Measurements from ENCODE around the gene C20orf173. TPM values are rescaled to one million over a fixed set of nuclear protein-coding genes. Genes with fewer than 3 reads are reported as not detected.
A peak's percentile ranks its signal among the peaks of the same experiment; 100 is the strongest.

C20orf173 gene
- total and polyA plus RNA-seq, 2 of the 13 experiments (the other 11 are each of a cell fraction or from before 2014, with no cell fraction given), result not detected

GRCh38 chr20:35541783-35542662 lies 12.6 kb upstream of the C20orf173 start, which contains the start of gene ERGIC3 (continued):
- TF ChIP-seq, protein P1, sequence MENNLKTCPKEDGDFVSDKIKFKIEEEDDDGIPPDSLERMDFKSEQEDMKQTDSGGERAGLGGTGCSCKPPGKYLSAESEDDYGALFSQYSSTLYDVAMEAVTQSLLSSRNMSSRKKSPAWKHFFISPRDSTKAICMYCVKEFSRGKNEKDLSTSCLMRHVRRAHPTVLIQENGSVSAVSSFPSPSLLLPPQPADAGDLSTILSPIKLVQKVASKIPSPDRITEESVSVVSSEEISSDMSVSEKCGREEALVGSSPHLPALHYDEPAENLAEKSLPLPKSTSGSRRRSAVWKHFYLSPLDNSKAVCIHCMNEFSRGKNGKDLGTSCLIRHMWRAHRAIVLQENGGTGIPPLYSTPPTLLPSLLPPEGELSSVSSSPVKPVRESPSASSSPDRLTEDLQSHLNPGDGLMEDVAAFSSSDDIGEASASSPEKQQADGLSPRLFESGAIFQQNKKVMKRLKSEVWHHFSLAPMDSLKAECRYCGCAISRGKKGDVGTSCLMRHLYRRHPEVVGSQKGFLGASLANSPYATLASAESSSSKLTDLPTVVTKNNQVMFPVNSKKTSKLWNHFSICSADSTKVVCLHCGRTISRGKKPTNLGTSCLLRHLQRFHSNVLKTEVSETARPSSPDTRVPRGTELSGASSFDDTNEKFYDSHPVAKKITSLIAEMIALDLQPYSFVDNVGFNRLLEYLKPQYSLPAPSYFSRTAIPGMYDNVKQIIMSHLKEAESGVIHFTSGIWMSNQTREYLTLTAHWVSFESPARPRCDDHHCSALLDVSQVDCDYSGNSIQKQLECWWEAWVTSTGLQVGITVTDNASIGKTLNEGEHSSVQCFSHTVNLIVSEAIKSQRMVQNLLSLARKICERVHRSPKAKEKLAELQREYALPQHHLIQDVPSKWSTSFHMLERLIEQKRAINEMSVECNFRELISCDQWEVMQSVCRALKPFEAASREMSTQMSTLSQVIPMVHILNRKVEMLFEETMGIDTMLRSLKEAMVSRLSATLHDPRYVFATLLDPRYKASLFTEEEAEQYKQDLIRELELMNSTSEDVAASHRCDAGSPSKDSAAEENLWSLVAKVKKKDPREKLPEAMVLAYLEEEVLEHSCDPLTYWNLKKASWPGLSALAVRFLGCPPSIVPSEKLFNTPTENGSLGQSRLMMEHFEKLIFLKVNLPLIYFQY (CRISPR knock-in tag; IDR thresholded peaks at IDR 0.05; ENCODE audit: borderline replicate concordance), result peak; percentile 86; the same call in 1 of the 2 replicates
- TF ChIP-seq RELA (CRISPR knock-in tag; IDR thresholded peaks at IDR 0.05), result no peak
- no peak for TF ChIP-seq MAFG (CRISPR knock-in tag; IDR thresholded peaks at IDR 0.05)
- peak; percentile 89 for TF ChIP-seq GATAD1 (CRISPR knock-in tag; IDR thresholded peaks at IDR 0.05)
- TF ChIP-seq, protein P2, sequence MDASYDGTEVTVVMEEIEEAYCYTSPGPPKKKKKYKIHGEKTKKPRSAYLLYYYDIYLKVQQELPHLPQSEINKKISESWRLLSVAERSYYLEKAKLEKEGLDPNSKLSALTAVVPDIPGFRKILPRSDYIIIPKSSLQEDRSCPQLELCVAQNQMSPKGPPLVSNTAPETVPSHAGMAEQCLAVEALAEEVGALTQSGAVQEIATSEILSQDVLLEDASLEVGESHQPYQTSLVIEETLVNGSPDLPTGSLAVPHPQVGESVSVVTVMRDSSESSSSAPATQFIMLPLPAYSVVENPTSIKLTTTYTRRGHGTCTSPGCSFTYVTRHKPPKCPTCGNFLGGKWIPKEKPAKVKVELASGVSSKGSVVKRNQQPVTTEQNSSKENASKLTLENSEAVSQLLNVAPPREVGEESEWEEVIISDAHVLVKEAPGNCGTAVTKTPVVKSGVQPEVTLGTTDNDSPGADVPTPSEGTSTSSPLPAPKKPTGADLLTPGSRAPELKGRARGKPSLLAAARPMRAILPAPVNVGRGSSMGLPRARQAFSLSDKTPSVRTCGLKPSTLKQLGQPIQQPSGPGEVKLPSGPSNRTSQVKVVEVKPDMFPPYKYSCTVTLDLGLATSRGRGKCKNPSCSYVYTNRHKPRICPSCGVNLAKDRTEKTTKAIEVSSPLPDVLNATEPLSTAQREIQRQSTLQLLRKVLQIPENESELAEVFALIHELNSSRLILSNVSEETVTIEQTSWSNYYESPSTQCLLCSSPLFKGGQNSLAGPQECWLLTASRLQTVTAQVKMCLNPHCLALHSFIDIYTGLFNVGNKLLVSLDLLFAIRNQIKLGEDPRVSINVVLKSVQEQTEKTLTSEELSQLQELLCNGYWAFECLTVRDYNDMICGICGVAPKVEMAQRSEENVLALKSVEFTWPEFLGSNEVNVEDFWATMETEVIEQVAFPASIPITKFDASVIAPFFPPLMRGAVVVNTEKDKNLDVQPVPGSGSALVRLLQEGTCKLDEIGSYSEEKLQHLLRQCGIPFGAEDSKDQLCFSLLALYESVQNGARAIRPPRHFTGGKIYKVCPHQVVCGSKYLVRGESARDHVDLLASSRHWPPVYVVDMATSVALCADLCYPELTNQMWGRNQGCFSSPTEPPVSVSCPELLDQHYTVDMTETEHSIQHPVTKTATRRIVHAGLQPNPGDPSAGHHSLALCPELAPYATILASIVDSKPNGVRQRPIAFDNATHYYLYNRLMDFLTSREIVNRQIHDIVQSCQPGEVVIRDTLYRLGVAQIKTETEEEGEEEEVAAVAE (CRISPR knock-in tag; IDR thresholded peaks at IDR 0.05; ENCODE audit: borderline replicate concordance), result 0 out of 2 replicates have a peak, but pooled peaks have one; percentile 39
- TF ChIP-seq ZSCAN9 (CRISPR knock-in tag; IDR thresholded peaks at IDR 0.05; ENCODE audit: borderline replicate concordance), result peak; percentile 50; the same call in 1 of the 2 replicates
- no peak for TF ChIP-seq NFE2L1 (CRISPR knock-in tag; IDR thresholded peaks at IDR 0.05; ENCODE audit: borderline replicate concordance)
- TF ChIP-seq ZNF776 (CRISPR knock-in tag; IDR thresholded peaks at IDR 0.05), result peak; percentile 93
- TF ChIP-seq MXD3 (CRISPR knock-in tag; IDR thresholded peaks at IDR 0.05), result peak; percentile 94
- TF ChIP-seq NCOA5 (CRISPR knock-in tag; IDR thresholded peaks at IDR 0.05), result no peak
- no peak; the same call in 1 of the 2 replicates for TF ChIP-seq JUND (CRISPR knock-in tag; IDR thresholded peaks at IDR 0.05)
- peak; percentile 97 for TF ChIP-seq ZNF451 (CRISPR knock-in tag; IDR thresholded peaks at IDR 0.05)
- no peak for TF ChIP-seq ZNF180 (CRISPR knock-in tag; IDR thresholded peaks at IDR 0.05; ENCODE audit: borderline replicate concordance, low read depth)
- TF ChIP-seq, protein P3, sequence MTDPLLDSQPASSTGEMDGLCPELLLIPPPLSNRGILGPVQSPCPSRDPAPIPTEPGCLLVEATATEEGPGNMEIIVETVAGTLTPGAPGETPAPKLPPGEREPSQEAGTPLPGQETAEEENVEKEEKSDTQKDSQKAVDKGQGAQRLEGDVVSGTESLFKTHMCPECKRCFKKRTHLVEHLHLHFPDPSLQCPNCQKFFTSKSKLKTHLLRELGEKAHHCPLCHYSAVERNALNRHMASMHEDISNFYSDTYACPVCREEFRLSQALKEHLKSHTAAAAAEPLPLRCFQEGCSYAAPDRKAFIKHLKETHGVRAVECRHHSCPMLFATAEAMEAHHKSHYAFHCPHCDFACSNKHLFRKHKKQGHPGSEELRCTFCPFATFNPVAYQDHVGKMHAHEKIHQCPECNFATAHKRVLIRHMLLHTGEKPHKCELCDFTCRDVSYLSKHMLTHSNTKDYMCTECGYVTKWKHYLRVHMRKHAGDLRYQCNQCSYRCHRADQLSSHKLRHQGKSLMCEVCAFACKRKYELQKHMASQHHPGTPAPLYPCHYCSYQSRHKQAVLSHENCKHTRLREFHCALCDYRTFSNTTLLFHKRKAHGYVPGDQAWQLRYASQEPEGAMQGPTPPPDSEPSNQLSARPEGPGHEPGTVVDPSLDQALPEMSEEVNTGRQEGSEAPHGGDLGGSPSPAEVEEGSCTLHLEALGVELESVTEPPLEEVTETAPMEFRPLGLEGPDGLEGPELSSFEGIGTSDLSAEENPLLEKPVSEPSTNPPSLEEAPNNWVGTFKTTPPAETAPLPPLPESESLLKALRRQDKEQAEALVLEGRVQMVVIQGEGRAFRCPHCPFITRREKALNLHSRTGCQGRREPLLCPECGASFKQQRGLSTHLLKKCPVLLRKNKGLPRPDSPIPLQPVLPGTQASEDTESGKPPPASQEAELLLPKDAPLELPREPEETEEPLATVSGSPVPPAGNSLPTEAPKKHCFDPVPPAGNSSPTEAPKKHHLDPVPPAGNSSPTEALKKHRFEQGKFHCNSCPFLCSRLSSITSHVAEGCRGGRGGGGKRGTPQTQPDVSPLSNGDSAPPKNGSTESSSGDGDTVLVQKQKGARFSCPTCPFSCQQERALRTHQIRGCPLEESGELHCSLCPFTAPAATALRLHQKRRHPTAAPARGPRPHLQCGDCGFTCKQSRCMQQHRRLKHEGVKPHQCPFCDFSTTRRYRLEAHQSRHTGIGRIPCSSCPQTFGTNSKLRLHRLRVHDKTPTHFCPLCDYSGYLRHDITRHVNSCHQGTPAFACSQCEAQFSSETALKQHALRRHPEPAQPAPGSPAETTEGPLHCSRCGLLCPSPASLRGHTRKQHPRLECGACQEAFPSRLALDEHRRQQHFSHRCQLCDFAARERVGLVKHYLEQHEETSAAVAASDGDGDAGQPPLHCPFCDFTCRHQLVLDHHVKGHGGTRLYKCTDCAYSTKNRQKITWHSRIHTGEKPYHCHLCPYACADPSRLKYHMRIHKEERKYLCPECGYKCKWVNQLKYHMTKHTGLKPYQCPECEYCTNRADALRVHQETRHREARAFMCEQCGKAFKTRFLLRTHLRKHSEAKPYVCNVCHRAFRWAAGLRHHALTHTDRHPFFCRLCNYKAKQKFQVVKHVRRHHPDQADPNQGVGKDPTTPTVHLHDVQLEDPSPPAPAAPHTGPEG (CRISPR knock-in tag; IDR thresholded peaks at IDR 0.05), result peak; percentile 65; the same call in 1 of the 2 replicates
